ENCODE measurements around the gene MYO10.
"Not testable (repeated sequence)": the region's sequence is repeated elsewhere in the genome, so short reads cannot be mapped to it uniquely, and the experiment has no call there.

The MYO10 gene

DNA sequence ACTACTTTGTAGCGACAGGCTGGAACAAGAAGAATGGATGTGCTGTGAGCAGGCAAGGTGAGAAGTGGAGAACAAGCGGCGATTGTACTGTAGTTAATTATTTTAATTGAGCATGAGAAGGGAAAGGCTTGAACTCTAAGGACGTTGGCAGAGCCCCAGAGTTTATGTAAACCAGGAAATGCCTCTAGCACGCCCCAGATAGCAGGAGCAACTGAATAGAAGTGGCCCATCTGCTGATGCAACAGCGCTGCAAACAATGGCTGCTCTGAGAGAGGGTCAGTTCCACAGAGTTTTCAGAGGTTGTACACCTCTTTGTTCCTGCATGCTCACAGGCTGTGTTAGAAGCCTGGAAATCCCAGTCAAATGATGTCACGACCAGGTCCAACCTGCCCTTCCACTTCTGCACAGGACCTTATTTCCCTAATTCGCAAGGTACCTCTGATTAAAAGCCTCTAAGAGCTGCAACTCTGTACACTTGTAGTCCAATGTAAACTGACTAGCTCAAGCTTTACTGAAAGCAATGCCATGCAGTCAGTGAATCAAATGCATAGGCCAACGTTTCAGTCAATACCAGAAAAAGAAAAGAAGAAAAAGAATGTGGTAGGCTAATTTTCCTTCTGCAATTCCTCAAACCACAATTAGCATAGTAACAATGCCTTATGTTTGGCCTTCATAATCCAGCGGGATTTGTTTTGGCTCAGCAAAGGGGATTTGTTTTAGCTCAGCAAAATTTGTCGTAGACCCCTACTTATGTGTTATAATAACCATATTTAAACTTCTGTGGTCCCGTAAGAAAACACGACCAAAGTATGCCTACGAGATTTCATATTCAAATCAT lies 199.7 kb downstream of the MYO10 start:
- peaks cover 74% of the 10 kb centered on the region for H3K4me1 ChIP-seq (ENCODE audit: insufficient read depth, low read length)
- peak overlapping the region; percentile 24 for H3K4me3 ChIP-seq (ENCODE audit: low read length)
- H3K27me3 ChIP-seq (ENCODE audit: insufficient read depth, low read length): no peaks in the 10 kb centered on the region
- no peaks in the 10 kb centered on the region for H3K9me3 ChIP-seq (ENCODE audit: low read length)
- H2AFZ ChIP-seq (ENCODE audit: low read depth, low read length): no peak overlapping the region
- no peaks in the 10 kb centered on the region for H3K36me3 ChIP-seq (ENCODE audit: insufficient read depth, low read length)

DNA sequence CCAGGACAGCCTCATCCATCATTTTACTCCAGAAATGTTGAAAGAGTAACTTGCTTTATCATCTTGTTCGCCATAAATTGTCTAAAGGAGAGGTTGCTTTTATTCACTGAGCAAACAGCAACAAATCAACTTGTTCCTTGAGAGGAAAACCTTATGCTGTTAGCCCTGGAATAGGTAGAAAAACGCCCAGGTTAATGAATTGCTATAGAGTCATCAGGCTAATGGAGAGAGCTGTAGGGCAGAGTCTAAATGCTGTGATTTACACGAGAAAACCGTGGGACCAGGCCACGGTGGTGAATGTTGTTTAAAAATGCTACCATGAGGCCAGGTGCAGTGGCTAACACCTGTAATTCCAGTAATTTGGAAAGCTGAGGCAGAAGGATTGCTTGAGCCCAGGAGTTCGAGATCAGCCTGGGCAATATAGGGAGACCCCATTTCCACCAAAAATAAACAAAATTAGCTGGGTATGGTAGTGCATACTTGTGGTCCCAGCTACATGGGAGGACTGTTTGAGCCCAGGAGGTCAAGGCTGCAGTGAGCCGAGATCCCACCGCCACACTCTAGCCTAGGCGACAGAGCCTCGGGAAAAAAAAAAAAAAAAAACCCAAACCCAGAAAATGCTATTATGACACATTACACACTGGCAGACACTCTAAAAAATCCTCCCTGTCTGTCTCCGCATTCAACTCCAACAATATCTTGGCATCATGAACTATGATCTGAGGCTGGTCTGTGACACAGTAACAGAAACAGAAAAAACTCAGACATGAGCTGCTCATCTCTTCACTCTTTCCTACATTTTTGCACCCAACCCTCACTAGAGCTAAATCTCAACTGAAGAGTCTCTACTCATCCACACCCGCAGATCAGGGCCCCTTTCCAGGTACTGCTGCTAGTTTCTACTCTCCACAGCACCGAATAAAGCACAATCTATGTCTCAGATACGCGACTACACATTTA lies 200.7 kb downstream of the MYO10 start:
- Histone ChIP-seq H3K36me3 (ENCODE audit: insufficient read depth, low read length) (no peaks in the 10 kb centered on the region), H3K9me3 (ENCODE audit: low read length) (no peaks in the 10 kb centered on the region), H3K4me3 (ENCODE audit: low read length) (peak overlapping the region; percentile 24), H3K27me3 (ENCODE audit: insufficient read depth, low read length) (no peaks in the 10 kb centered on the region), H2AFZ (ENCODE audit: low read depth, low read length) (no peak overlapping the region), H3K4me1 (ENCODE audit: insufficient read depth, low read length) (peaks cover 74% of the 10 kb centered on the region)

DNA sequence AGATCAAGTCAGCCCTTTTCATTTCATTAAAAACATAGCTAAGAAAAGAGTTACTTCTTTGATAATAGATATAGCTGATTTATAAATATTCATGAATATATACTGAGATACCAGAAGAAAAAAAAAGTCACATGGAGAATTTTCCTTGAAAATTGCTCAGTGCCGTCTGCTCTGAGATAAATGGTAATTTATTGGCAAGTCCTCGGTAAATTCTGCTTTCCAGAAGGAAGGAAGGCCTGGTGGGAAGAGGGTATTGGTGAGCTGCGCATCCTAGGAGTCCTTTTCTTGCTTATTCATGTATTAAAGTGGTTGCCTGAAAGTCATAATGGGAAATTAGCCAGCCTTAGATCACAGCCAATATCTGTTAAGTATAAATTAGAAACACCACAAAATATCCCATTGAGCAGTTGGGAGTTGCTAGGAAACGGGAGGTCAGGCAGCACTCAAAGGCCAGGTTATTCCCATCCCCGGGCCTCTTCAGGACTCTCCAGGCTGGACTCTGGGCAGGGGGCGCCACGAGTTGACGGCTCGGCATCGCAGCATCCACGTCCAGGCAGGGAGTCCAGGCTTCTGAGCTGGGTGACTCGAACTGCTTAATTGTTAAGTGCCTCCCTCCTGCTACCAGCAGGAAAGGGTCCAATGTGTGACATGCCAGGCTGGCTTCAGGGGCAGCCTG lies 202.6 kb downstream of the MYO10 start:
- no peaks in the 10 kb centered on the region for H3K36me3 ChIP-seq (ENCODE audit: insufficient read depth, low read length)
- peaks cover 67% of the 10 kb centered on the region for H3K4me1 ChIP-seq (ENCODE audit: insufficient read depth, low read length)
- no peaks in the 10 kb centered on the region for H3K9me3 ChIP-seq (ENCODE audit: low read length)
- no peak overlapping the region for H2AFZ ChIP-seq (ENCODE audit: low read depth, low read length)
- H3K27me3 ChIP-seq (ENCODE audit: insufficient read depth, low read length): no peaks in the 10 kb centered on the region
- H3K4me3 ChIP-seq (ENCODE audit: low read length): no peak overlapping the region

DNA sequence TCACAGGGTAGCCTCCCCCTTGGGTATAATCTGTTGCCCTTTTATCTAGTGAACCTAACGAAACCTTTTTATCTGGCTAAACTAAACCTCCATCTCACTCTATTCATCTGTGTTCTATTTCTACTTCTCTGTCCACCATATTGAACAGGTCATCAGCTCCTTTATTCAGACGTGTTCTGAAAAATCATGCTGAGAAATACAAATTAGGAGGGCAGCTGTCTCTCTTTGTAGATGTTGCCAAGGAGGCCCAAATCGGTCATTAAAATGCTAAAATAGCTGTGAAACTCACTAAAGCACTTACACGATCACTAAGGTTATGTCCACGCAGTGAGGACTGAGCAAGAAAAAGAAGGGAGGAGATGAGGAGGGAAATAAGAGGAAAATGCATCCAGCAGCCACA lies 203.7 kb downstream of the MYO10 start:
- Histone ChIP-seq H3K27me3 (ENCODE audit: insufficient read depth, low read length) (no peaks in the 10 kb centered on the region), H2AFZ (ENCODE audit: low read depth, low read length) (no peak overlapping the region), H3K4me3 (ENCODE audit: low read length) (no peak overlapping the region), H3K9me3 (ENCODE audit: low read length) (no peaks in the 10 kb centered on the region), H3K36me3 (ENCODE audit: insufficient read depth, low read length) (no peaks in the 10 kb centered on the region), H3K4me1 (ENCODE audit: insufficient read depth, low read length) (peaks cover 64% of the 10 kb centered on the region)

DNA sequence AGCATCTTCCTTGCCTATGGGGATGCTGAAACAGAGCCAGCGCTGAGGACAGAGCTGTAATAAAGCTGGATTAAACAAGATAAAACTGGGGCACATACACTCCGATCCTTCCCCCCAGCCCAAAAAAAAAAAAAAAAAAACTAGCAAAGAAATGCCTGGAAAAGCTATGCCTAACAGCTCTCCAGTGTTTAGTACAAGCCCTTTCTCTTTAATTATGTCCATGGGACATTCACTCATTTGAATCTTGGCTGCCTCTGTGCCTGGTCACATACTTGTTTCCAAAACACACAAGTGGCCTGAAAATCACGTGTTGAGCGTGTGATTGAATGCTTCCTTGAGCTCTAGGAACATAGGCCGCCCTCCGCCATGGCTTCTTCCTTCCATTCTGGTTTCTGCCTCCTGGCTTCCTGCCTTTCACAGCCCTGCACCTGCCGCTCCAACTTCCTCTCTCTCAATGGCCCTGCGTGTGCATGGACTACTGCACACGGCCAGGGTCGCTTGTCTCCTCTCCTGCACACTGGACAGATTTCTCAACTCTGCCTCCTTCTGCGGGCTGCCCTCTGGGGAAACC lies 208.2 kb downstream of the MYO10 start:
- no peaks in the 10 kb centered on the region for H3K9me3 ChIP-seq (ENCODE audit: low read length)
- no peak overlapping the region for H2AFZ ChIP-seq (ENCODE audit: low read depth, low read length)
- H3K4me3 ChIP-seq (ENCODE audit: low read length): no peak overlapping the region
- H3K27me3 ChIP-seq (ENCODE audit: insufficient read depth, low read length): no peaks in the 10 kb centered on the region
- H3K4me1 ChIP-seq (ENCODE audit: insufficient read depth, low read length): peaks cover 20% of the 10 kb centered on the region
- no peaks in the 10 kb centered on the region for H3K36me3 ChIP-seq (ENCODE audit: insufficient read depth, low read length)

DNA sequence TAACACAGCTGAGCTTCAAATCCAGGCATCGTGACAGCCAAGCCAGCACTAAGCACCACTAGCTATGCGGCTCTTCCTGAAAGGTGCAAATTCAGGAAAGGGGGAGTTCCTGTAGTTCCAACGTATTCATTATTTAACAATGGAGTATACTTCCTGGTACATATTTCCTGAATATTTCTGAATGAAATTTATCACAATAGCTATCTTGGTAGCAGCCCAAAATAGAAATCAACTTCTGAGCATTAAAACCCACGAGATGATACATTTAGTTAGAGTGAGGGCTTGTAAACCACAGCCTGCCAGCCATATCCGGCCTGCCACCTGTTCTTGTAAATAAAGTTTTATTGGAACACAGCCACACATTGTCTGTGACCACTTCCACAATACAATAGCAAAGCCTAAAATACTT lies 209.5 kb downstream of the MYO10 start:
- peaks cover 17% of the 10 kb centered on the region for H3K4me1 ChIP-seq (ENCODE audit: insufficient read depth, low read length)
- H3K9me3 ChIP-seq (ENCODE audit: low read length): no peaks in the 10 kb centered on the region
- no peaks in the 10 kb centered on the region for H3K27me3 ChIP-seq (ENCODE audit: insufficient read depth, low read length)
- no peak overlapping the region for H2AFZ ChIP-seq (ENCODE audit: low read depth, low read length)
- H3K36me3 ChIP-seq (ENCODE audit: insufficient read depth, low read length): no peaks in the 10 kb centered on the region
- H3K4me3 ChIP-seq (ENCODE audit: low read length): no peak overlapping the region

DNA sequence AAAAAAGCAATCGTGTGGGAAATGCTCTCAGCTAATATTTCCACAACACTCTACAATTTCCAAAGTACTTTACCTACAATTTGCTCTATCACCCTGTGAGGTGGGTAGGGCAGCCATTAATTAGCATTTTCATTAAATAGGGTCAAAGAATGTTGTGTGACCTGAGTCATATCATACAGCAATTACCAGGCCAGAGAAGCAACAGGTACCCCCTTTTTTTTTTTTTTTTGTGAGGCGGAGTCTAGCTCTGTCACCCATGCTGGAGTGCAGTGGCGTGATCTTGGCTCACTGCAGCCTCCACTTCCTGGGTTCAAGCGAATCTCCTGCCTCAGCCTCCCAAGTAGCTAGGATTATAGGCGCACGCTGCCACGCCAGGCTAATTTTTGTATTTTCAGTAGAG lies 210.5 kb downstream of the MYO10 start:
- H3K36me3 ChIP-seq (ENCODE audit: insufficient read depth, low read length): no peaks in the 10 kb centered on the region
- no peaks in the 10 kb centered on the region for H3K9me3 ChIP-seq (ENCODE audit: low read length)
- H3K4me1 ChIP-seq (ENCODE audit: insufficient read depth, low read length): peaks cover 27% of the 10 kb centered on the region
- H3K4me3 ChIP-seq (ENCODE audit: low read length): no peak overlapping the region
- no peak overlapping the region for H2AFZ ChIP-seq (ENCODE audit: low read depth, low read length)
- H3K27me3 ChIP-seq (ENCODE audit: insufficient read depth, low read length): no peaks in the 10 kb centered on the region

DNA sequence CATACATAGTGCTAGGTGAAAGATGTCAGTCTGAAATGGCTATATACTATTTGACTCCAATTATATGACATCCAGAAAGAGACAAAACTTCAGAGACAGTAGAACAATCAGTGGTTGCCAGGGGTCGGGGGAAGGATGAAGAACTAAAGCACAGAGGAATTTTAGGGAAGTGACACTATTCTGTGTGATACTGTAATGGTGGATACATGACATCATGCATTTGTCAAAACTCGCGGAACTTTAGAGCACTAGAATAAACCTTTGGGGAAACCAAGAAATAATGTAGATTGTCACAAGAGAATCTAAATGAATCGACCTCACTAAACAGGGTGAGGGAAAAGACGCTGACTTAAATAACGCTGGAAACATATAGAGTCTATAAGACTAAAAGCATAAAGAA lies 212.3 kb downstream of the MYO10 start:
- Histone ChIP-seq H3K9me3 (ENCODE audit: low read length) (no peaks in the 10 kb centered on the region), H3K4me1 (ENCODE audit: insufficient read depth, low read length) (peaks cover 34% of the 10 kb centered on the region), H2AFZ (ENCODE audit: low read depth, low read length) (no peak overlapping the region), H3K4me3 (ENCODE audit: low read length) (no peak overlapping the region), H3K27me3 (ENCODE audit: insufficient read depth, low read length) (no peaks in the 10 kb centered on the region), H3K36me3 (ENCODE audit: insufficient read depth, low read length) (no peaks in the 10 kb centered on the region)

DNA sequence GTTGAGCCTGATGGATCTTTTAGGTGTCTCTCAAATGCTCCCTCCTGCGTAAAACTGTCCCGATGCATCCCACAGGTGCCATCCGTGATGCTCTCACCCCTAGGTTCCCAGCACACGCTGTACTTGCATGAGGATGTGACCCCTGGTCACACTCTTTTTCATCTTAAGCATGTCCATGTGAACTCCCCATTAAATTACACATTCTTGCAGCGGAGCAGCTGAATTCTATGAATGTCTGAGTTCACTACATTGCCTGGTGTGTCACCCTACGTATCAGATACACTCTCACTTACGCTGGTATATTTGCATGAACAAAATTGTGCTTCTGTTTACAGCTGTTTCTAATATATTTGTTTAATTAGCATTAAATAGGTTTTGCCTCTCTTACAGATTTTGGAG lies 214.0 kb downstream of the MYO10 start:
- Histone ChIP-seq H3K4me1 (ENCODE audit: insufficient read depth, low read length) (peaks cover 26% of the 10 kb centered on the region), H3K9me3 (ENCODE audit: low read length) (no peaks in the 10 kb centered on the region), H2AFZ (ENCODE audit: low read depth, low read length) (no peak overlapping the region), H3K27me3 (ENCODE audit: insufficient read depth, low read length) (no peaks in the 10 kb centered on the region), H3K4me3 (ENCODE audit: low read length) (no peak overlapping the region), H3K36me3 (ENCODE audit: insufficient read depth, low read length) (no peaks in the 10 kb centered on the region)

DNA sequence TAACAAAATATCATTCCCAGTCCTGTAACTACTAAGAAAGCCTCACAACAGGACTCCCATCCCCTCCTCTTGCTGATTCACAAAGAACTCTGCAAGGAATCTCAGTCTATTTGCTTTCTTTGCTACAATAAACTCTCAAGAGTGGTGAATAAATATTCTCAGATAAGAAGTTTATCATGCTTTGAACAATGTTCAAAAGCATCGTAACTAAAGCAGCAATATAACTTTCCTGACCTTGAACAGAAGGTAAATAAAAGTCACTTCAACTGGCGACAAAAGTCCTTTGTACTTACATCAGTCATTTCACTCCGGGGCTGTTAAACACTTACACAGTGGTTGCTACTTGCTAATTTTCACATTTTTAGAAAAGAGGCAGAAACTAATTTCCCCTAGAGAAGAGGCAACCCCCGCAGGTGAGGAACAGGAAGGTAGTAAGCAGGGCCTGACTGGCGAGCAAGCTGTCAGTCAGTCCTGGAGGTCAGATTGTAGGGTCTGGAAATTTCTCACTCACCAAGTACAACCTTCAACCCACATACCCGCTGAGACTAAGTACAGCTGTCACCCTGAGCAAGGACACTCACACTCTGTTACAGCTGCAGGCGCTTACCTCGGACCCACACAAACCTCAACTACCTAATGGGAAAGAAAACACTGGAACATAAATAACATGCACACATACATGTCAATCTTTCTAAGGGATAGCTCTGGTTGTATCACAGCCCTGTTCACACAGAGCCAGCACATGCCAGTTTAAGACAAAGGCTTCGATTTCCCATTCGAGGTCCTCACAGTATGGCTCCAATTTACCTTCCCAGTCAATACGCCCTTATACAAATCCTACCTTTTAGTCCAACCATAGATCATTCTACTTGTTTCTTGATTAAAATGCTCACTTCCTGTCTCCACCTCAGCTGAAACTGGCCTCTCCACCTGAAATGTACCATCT lies 214.7 kb downstream of the MYO10 start:
- H2AFZ ChIP-seq (ENCODE audit: low read depth, low read length): no peak overlapping the region
- H3K4me1 ChIP-seq (ENCODE audit: insufficient read depth, low read length): peaks cover 26% of the 10 kb centered on the region
- H3K4me3 ChIP-seq (ENCODE audit: low read length): no peak overlapping the region
- H3K36me3 ChIP-seq (ENCODE audit: insufficient read depth, low read length): no peaks in the 10 kb centered on the region
- no peaks in the 10 kb centered on the region for H3K27me3 ChIP-seq (ENCODE audit: insufficient read depth, low read length)
- H3K9me3 ChIP-seq (ENCODE audit: low read length): no peaks in the 10 kb centered on the region

DNA sequence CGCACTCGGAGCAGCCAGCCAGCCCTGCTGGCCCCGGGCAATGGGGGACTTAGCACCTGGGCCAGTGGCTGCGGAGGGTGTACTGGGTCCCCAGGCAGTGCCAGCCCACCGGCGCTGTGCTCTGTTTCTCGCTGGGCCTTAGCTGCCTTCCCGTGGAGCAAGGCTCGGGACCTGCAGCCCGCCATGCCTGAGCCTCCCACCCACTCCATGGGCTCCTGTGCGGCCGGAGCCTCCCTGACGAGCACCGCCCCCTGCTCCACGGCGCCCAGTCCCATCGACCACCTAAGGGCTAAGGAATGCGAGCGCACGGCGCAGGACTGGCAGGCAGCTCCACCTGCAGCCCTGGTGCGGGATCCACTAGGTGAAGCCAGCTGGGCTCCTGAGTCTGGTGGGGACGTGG lies 218.1 kb downstream of the MYO10 start:
- not testable (repeated sequence) for H2AFZ ChIP-seq (ENCODE audit: low read depth, low read length); H3K27me3 ChIP-seq (ENCODE audit: insufficient read depth, low read length); H3K4me3 ChIP-seq (ENCODE audit: low read length); H3K9me3 ChIP-seq (ENCODE audit: low read length); H3K36me3 ChIP-seq (ENCODE audit: insufficient read depth, low read length)
- H3K4me1 ChIP-seq (ENCODE audit: insufficient read depth, low read length): peaks cover 39% of the 10 kb centered on the region

DNA sequence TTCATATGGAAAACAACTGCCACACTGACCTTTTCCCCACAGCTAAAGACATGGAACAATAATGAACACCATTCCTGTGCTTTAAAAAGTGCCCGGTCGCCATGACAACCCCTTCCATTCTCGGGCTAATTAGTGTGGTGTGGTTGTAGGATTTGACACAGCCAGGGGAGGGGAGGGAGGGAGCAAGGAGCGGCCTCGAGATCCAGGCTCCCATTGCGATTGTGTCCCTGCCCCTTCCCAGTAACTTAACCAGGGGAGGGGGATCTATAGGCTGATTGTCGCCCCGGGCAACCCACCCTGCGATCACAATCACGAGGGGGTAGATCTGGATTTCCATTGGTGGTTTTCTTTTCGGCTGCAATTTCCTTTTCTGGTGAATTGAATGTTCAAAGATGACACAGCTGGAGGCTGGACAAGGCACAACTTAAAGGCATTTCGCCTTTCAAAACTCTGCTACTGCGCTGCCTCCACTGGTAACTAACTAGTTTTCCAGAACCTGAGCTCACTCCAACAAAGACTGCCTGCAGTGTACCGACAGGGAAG lies 222.6 kb downstream of the MYO10 start:
- Histone ChIP-seq H3K4me1 (ENCODE audit: insufficient read depth, low read length) (peaks cover 23% of the 10 kb centered on the region), H3K36me3 (ENCODE audit: insufficient read depth, low read length) (peaks cover 27% of the 10 kb centered on the region), H2AFZ (ENCODE audit: low read depth, low read length) (no peak overlapping the region), H3K27me3 (ENCODE audit: insufficient read depth, low read length) (no peaks in the 10 kb centered on the region), H3K9me3 (ENCODE audit: low read length) (peaks cover 4% of the 10 kb centered on the region), H3K4me3 (ENCODE audit: low read length) (peak overlapping the region; percentile 31)

Data from neuron (in vitro differentiated cells).